Activated T-helper 1 cell treated with anti-CD3 and anti-CD28 coated beads, Interleukin-2, amount 50 U/mL, for 16 hours (primary cell): ENCODE measurements around the gene DSCAML1.
"Not testable (repeated sequence)": the region's sequence is repeated elsewhere in the genome, so short reads cannot be mapped to it uniquely, and the experiment has no call there.

Source experiments
- DNase-seq, 2 donors: peaks; one replicate each; pipeline ENCODE4 v3.0.0-alpha.2; 2020; ENCODE audit warnings: low read depth in 1 of 2, low spot score in 1 of 2

The DSCAML1 gene

GRCh38 chr11:117417856-117418255 is 379.2 kb downstream of the DSCAML1 start:
- no peak for DNase-seq

DNA sequence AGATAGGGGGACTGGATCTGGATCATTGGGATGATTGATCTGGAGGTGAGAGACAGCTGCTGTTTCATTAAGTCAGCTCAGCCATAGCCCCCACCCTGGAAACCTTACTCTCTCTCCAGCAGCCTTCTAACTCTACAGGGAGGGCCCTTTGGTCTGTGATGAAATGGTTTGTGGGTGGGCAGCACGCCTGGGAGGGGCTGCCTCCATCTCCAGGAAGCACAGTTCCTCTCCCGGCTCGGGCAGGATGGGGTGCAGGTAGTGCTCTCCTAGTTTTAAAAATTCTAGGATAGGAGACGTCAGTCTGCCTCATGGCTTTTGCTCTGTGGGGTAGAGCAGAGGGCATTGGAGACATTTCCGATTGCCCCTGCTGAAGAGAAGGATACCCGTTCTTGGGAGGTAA is 379.7 kb downstream of the DSCAML1 start:
- DNase-seq, result no peak

GRCh38 chr11:117415358-117415896 is 381.6 kb downstream of the DSCAML1 start:
- no peak for DNase-seq

DNA sequence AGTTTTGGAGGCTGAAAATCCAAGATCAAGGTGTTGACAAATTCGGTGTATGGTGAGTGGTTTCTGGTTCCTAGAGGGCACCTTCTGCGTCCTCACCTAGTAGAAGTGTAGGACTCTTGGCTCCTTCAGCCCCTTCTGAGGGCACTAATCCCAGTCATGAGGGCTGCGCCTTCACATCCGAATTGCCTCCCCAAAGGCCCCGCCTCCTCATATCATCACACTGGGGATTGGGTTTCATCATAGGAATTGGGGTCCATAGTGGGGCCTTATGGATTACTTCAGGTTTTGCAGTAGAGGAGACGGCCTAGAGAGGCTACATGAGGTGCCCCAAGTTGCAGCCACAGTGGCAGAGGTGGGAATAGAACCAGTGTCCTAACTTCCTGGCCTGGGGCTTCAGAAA is 382.3 kb downstream of the DSCAML1 start:
- no peak for DNase-seq

- DNase-seq, result no peak
Observed at GRCh38 chr11:117413616-117414015, 383.4 kb downstream of the DSCAML1 start.

GRCh38 chr11:117412653-117413275 is 384.3 kb downstream of the DSCAML1 start:
- no peak for DNase-seq

GRCh38 chr11:117412176-117412575 is 384.8 kb downstream of the DSCAML1 start:
- no peak for DNase-seq

- no peak for DNase-seq
Observed at GRCh38 chr11:117411736-117412135, 385.3 kb downstream of the DSCAML1 start.

GRCh38 chr11:117410861-117411710 is 385.9 kb downstream of the DSCAML1 start:
- DNase-seq, result no peak

- DNase-seq, result no peak
Observed at GRCh38 chr11:117410238-117410637, 386.8 kb downstream of the DSCAML1 start.

DNA sequence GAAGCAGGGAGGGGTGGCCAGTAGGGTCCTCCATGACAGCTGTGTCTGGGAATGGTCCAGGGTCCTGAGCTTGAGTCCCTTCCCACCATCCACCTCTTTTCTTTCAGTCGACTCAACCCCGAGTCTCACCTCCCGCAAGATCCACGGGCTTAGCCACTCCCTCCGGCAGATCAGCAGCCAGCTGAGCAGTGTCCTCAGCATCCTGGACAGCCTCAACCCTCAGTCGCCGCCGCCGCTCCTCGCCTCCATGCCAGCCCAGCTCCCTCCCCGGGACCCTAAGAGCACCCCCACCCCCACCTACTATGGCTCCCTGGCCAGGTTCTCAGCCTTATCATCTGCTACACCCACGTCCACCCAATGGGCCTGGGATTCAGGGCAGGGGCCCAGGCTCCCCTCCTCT is 387.5 kb downstream of the DSCAML1 start:
- DNase-seq, result no peak

GRCh38 chr11:117408356-117408755 is 388.7 kb downstream of the DSCAML1 start:
- no peak for DNase-seq

DNA sequence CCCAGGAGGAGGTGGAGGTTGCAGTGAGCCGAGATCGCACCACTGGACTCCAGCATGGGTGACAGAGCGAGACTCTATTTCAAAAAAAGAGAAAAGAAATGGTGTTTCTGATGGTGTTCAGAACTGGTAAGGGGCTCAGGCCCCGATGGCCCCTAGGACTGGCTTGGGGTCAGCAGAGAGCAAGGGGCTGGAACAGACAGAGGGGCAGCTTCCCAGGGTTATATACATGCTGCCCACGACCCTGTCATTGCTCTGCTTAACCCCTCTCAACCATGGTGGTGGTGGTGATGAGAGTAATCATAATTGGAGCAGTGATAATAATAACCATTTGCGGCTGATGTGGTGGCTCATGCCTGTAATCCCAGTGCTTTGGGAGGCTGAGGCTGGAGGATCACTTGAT is 390.0 kb downstream of the DSCAML1 start:
- DNase-seq, result no peak

DNA sequence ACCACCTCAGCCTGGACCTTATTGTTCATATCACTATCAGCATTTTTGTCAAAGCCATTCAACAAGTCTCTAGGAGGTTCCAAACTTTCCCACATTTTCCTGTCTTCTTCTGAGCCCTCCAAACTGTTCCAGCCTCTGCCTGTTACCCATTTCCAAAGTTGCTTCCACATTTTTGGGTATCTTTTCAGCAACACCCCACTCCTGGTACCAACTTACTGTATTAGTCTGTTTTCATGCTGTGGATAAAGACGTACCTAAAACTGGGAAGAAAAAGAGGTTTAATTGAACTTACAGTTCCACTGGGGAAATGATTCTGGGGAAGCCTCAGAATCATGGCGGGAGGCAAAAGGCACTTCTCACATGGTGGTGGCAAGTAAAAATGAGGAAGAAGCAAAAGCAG is 391.1 kb downstream of the DSCAML1 start:
- not testable (repeated sequence) for DNase-seq

- not testable (repeated sequence) for DNase-seq
Observed at GRCh38 chr11:117399100-117399840, 397.7 kb downstream of the DSCAML1 start.

DNA sequence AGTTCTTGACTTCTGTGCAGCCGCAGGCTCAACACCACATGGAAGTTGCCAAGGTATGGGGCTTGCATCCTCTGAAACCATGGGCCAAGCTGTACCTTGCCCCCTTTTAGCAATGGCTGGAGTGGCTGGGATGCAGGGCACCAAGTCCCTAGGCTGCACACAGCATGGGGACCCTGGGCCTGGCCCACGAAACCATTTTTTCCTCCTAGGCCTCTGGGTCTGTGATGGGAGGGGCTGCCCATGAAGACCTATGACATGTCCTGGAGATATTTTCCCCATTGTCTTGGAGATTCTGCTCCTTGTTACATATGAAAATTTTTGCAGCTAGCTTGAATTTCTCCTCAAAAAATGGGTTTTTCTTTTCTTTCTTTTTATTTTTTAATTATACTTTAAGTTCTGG is 398.4 kb downstream of the DSCAML1 start:
- not testable (repeated sequence) for DNase-seq

- DNase-seq, result no peak
Observed at GRCh38 chr11:117396970-117397369, 400.0 kb downstream of the DSCAML1 start.

DNA sequence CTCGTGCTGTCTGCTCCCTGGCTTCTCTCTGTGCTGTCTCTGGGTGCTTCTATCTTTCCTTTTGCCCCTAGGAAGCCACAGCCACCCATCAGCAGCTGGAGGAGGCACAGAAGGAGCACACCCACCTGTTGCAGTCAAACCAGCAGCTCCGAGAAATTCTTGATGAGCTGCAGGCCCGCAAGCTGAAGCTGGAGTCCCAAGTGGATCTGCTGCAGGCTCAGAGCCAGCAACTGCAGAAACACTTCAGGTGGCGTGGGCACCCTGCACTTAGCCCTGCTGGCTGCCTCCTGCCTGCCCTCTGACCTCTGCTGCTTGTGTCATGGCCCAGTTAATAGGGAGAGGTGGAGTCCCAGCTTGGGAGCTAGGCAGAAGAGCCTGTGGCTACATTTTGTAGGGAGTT is 401.5 kb downstream of the DSCAML1 start:
- no peak for DNase-seq

DNA sequence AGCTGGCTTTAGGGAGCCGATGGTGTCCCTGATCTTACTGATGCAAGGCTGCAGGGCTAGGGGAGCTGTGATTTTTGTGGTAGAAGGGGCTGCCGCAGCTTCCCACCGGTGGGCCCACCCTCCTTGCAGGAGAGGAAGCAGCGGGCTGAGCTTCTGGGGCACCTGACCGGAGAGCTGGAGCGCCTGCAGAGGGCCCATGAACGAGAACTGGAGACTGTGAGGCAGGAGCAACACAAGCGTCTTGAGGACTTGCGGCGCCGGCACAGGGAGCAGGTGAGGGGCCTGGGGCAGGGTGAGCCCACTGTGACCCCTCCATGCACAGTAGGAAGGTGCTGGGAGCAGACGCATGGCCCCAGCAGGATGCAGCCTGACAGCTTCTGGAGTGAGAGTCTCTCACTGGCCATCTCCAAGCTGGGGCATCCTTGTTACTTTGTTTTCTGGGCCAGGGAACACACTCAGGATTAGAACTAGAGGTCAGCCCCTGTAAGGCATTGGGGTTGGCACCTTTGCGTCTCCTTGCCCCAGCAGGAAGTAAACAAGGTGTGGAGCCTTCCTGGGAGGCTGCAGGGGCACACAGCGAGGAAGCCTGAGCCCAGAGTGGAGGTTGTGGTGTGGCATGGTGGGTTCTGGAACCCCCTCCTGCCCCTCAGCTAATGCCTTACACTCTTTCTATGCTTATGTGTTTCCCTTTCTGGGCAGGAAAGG is 402.6 kb downstream of the DSCAML1 start:
- no peak for DNase-seq

DNA sequence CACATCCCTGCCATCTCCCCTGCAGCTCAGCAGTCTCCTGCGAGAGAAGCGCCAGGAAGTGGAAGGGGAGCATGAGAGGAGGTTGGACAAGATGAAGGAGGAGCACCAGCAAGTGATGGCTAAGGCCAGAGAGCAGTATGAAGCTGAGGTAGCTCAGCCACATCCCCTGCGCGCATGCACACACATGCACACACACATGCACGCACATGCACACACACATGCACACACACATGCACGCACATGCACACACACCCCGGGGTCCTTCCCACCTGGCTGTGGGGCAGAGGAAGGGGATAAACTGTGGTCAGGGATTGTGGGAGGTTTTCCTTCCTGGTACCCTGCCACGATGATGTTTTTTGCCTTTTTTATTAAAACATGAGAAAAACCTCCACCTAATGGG is 404.0 kb downstream of the DSCAML1 start:
- DNase-seq, result no peak
